Common myeloid progenitor, CD34-positive (primary cell): ENCODE measurements around the gene TOM1L2.
A peak's percentile ranks its signal among the peaks of the same experiment; 100 is the strongest.

Experiments
- CTCF ChIA-PET: fragments of 350-600 bp; sonication (Branson Sonifier 250); formaldehyde crosslinking; loops from one replicate; lab custom pipeline; 2021; ENCODE audit warnings: antibody characterized with exemption; lab: Charles Lee
- POLR2A ChIA-PET: fragments of 350-600 bp; sonication (Branson Sonifier 250); formaldehyde crosslinking; loops from one replicate; lab custom pipeline; 2021; ENCODE audit warnings: antibody characterized with exemption; lab: Charles Lee
- DNase-seq, 3 donors: peaks; one replicate each; pipeline versions ENCODE4 v3.0.0 to v3.0.0-alpha.2; 2013
- H3K27ac ChIP-seq, 2 experiments: 1 replicate in 1 of 2; 2 replicates in 1 of 2; pipeline ENCODE4 v1.7.0; 2013; ENCODE audit warnings: inconsistent platforms in 2 of 2, low read length in 2 of 2, mild to moderate bottlenecking in 2 of 2, low read depth in 1 of 2, moderate library complexity in 1 of 2; ENCODE audit not compliant: severe bottlenecking in 2 of 2, insufficient read depth in 1 of 2, poor library complexity in 1 of 2
- H3K27me3 ChIP-seq, 5 experiments: replicated peaks in 2 of 5; 1 replicate in 3 of 5; 2 replicates in 2 of 5; pipeline versions ENCODE4 v1.6.1 to v1.7.0; 2013; ENCODE audit warnings: low read length in 4 of 5, mild to moderate bottlenecking in 2 of 5, moderate library complexity in 2 of 5, inconsistent platforms in 1 of 5; ENCODE audit not compliant: insufficient read depth in 5 of 5, control insufficient read depth in 4 of 5
- H3K36me3 ChIP-seq, 4 experiments: 1 replicate in 2 of 4; 2 replicates in 2 of 4; pipeline versions ENCODE4 v1.6.1 to v1.7.0; 2013; ENCODE audit warnings: low read length in 3 of 4, control low read depth in 1 of 4, mild to moderate bottlenecking in 1 of 4; ENCODE audit not compliant: control insufficient read depth in 4 of 4, insufficient read depth in 4 of 4
- H3K4me1 ChIP-seq, 4 experiments: 1 replicate in 3 of 4; 2 replicates in 1 of 4; pipeline versions ENCODE4 v1.6.1 to v1.7.1; 2013; ENCODE audit warnings: low read length in 3 of 4, mild to moderate bottlenecking in 3 of 4, control low read depth in 1 of 4, inconsistent platforms in 1 of 4, moderate library complexity in 1 of 4; ENCODE audit not compliant: control insufficient read depth in 4 of 4, insufficient read depth in 4 of 4; ENCODE audit errors: control extremely low read depth in 1 of 4
- H3K4me3 ChIP-seq, 7 experiments: 1 replicate in 4 of 7; 2 replicates in 3 of 7; pipeline versions ENCODE4 v1.5.1 to v1.7.0; 2013; ENCODE audit warnings: mild to moderate bottlenecking in 7 of 7, low read length in 6 of 7, moderate library complexity in 6 of 7, inconsistent platforms in 2 of 7, low read depth in 2 of 7, control low read depth in 1 of 7; ENCODE audit not compliant: insufficient read depth in 4 of 7, control insufficient read depth in 1 of 7; ENCODE audit errors: extremely low read depth in 1 of 7
- H3K9me3 ChIP-seq, 5 experiments: 1 replicate in 4 of 5; 2 replicates in 1 of 5; pipeline versions ENCODE4 v1.6.1 to v1.7.1; 2013; ENCODE audit warnings: low read length in 4 of 5, mild to moderate bottlenecking in 2 of 5, inconsistent platforms in 1 of 5, low read depth in 1 of 5, moderate library complexity in 1 of 5; ENCODE audit not compliant: control insufficient read depth in 4 of 5, insufficient read depth in 2 of 5; ENCODE audit errors: control extremely low read depth in 1 of 5
- WGBS: methylation state at CpG from one replicate; pipeline ENCODE4 v1.1.5; 2013; ENCODE audit not compliant: insufficient coverage; 5-methylcytosine and 5-hydroxymethylcytosine counted together

The TOM1L2 gene

GRCh38 chr17:17889922-17890321 is 82.3 kb downstream of the TOM1L2 start:
- Histone ChIP-seq H3K36me3 (peaks cover 0 to 26% (median 7%) of the 10 kb centered on the region in 4 experiments), H3K9me3 (no peaks in the 10 kb centered on the region), H3K4me1 (no peaks in the 10 kb centered on the region), H3K27ac (no peak overlapping the region), H3K4me3 (no peak overlapping the region), H3K27me3 (no peaks in the 10 kb centered on the region)
- CTCF ChIA-PET, result interaction anchor here (1.1 to 3.4 kb wide), 10 partner anchors 11 to 146 kb away, joined by 3 to 15 read pairs (median 6); no protein-coding TSS in a partner anchor
- WGBS, result 100% methylated on average over 1 of the region's 2 CpGs
- DNase-seq, result no peak
- POLR2A ChIA-PET, result no interaction called here

- no peak overlapping the region for H3K4me3 ChIP-seq
- CTCF ChIA-PET, result interaction anchor here (1.0 to 2.1 kb wide), 9 partner anchors 10 to 147 kb away, joined by 3 to 11 read pairs (median 4); no protein-coding TSS in a partner anchor
- 94% methylated on average over 6 of the region's 7 CpGs for whole genome bisulfite sequencing
- no peaks in the 10 kb centered on the region for H3K9me3 ChIP-seq
- no peak overlapping the region for H3K27ac ChIP-seq
- peak in 1 of 3 donors; percentile 7 for DNase-seq
- H3K36me3 ChIP-seq, result peaks cover 3 to 28% (median 12%) of the 10 kb centered on the region in 4 experiments
- H3K4me1 ChIP-seq, result no peaks in the 10 kb centered on the region
- POLR2A ChIA-PET, result no interaction called here
- no peaks in the 10 kb centered on the region for H3K27me3 ChIP-seq
Measured at GRCh38 chr17:17888821-17889220, 83.4 kb downstream of the TOM1L2 start.

GRCh38 chr17:17888371-17888770 is 83.8 kb downstream of the TOM1L2 start:
- CTCF ChIA-PET, result interaction anchor here (1.0 to 2.1 kb wide), 7 partner anchors 10 to 147 kb away, joined by 3 to 11 read pairs (median 4); no protein-coding TSS in a partner anchor
- Histone ChIP-seq H3K4me1 (no peaks in the 10 kb centered on the region), H3K27me3 (no peaks in the 10 kb centered on the region), H3K27ac (no peak overlapping the region), H3K36me3 (peaks cover 3 to 26% (median 10%) of the 10 kb centered on the region in 4 experiments), H3K4me3 (no peak overlapping the region), H3K9me3 (no peaks in the 10 kb centered on the region)
- POLR2A ChIA-PET, result no interaction called here
- no peak for DNase-seq
- no CpG with 5 or more reads among the region's 1 CpG for WGBS

GRCh38 chr17:17887752-17888304 is 84.4 kb downstream of the TOM1L2 start:
- POLR2A ChIA-PET, result no interaction called here
- H3K4me1 ChIP-seq, result no peaks in the 10 kb centered on the region

GRCh38 chr17:17886726-17887125 is 85.5 kb downstream of the TOM1L2 start:
- DNase-seq, result no peak
- Histone ChIP-seq H3K27ac (no peak overlapping the region), H3K4me3 (no peak overlapping the region), H3K4me1 (no peaks in the 10 kb centered on the region), H3K9me3 (no peaks in the 10 kb centered on the region), H3K27me3 (no peaks in the 10 kb centered on the region), H3K36me3 (peaks cover 6 to 26% (median 9%) of the 10 kb centered on the region in 4 experiments)
- POLR2A ChIA-PET, result no interaction called here
- WGBS, result 95% methylated on average over 4 of the region's 4 CpGs
- CTCF ChIA-PET, result interaction anchor here (0.6 to 1.0 kb wide), 3 partner anchors 33 to 214 kb away, joined by 3 to 4 read pairs (median 4); no protein-coding TSS in a partner anchor

More at GRCh38 chr17:17887752-17888304, 84.4 kb downstream of the TOM1L2 start:
- H3K4me3 ChIP-seq, result no peak overlapping the region
- no peaks in the 10 kb centered on the region for H3K27me3 ChIP-seq
- no peak for DNase-seq
- peaks cover 2 to 23% (median 10%) of the 10 kb centered on the region in 4 experiments for H3K36me3 ChIP-seq
- H3K9me3 ChIP-seq, result no peaks in the 10 kb centered on the region
- no peak overlapping the region for H3K27ac ChIP-seq
- WGBS, result 100% methylated on average over 2 of the region's 4 CpGs
- CTCF ChIA-PET, result interaction anchor here (1.0 to 2.1 kb wide), 3 partner anchors 11 to 145 kb away, joined by 3 to 9 read pairs (median 4); no protein-coding TSS in a partner anchor

- POLR2A ChIA-PET, result no interaction called here
- CTCF ChIA-PET, result interaction anchor here (0.9 to 1.0 kb wide), 2 partner anchors 33 to 214 kb away, joined by 4 read pairs; no protein-coding TSS in a partner anchor
Measured at GRCh38 chr17:17886226-17886625, 86.0 kb downstream of the TOM1L2 start.

More at GRCh38 chr17:17886226-17886625, 86.0 kb downstream of the TOM1L2 start:
- no peak overlapping the region for H3K27ac ChIP-seq
- no peak for DNase-seq
- no peaks in the 10 kb centered on the region for H3K9me3 ChIP-seq
- no peaks in the 10 kb centered on the region for H3K4me1 ChIP-seq
- WGBS, result 93% methylated on average over 5 of the region's 6 CpGs
- no peak overlapping the region for H3K4me3 ChIP-seq
- peaks cover 6 to 31% (median 9%) of the 10 kb centered on the region in 4 experiments for H3K36me3 ChIP-seq
- no peaks in the 10 kb centered on the region for H3K27me3 ChIP-seq
